ENCODE results near the gene NCOA3. TPM values are rescaled to one million over a fixed set of nuclear protein-coding genes. Genes with fewer than 3 reads are reported as not detected.

NCOA3 gene
- total RNA-seq: 30.0 and 35.6 TPM in 2 replicates

DNA sequence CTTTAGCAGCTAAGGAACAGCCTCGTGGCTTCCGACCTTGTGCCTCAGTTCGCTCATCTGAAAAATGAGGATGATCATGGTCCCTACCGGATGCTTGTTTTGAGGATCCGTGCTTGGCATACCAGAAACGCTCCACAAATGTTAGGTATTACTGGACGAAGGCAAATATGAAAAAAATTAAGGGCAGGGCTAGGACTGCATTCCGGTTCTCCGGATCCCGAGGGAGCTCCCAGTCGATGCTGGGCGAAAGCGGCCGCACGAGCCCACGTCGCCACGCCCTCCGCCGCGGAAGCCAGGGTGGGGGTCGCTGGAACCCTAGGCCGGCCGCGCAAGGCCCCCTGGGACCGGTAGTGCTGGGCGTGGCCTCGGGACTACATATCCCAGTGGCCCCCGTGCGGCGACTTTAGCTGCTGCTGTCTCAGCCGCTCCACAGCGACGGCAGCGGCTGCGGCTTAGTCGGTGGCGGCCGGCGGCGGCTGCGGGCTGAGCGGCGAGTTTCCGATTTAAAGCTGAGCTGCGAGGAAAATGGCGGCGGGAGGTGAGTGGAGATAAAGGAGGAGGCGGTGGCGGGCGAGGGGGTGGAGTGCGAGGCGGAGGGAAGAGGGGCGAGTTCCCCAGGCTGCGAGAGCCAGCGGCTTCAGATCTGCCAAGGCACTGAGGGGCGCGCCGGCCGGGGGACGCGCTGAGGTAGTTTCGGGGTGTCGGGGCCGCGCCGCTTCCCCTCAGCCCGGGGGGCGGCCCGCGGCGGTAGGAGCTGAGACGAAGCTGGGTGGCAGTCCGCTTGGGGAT, at the start of gene NCOA3:
Gene NCOA3 (plus strand): TSS at position 406 of the 789 bp plus-strand sequence. CDS start 120,361 bp downstream, outside the sequence.

Other genes with a start within 250 kb of the NCOA3 start
- 23.0 and 25.6 TPM in 2 replicates for gene ZMYND8, start 145.2 kb upstream of the NCOA3 start, total RNA-seq